SK-N-SH (cell line): ENCODE measurements around the gene DMD.

Experiments
- EP300 ChIP-seq, 2 experiments: IDR thresholded peaks; 2 replicates each; pipeline versions ENCODE4 v1.4.0 to v1.6.1; 2012; ENCODE audit warnings: borderline replicate concordance in 1 of 2, low read depth in 1 of 2, low read length in 1 of 2
- RFX5 ChIP-seq: IDR thresholded peaks from 2 replicates; pipeline ENCODE4 v1.6.1; 2012; ENCODE audit warnings: mild to moderate bottlenecking, improper control_type of control experiment, low read length
- TF ChIP-seq, protein P1 (sequence below): fragments of 200-600 bp; sonication (generic); IDR thresholded peaks from 2 replicates; pipeline ENCODE4 v1.6.1; 2017; ENCODE audit warnings: antibody characterized with exemption, mild to moderate bottlenecking, moderate library complexity
- TF ChIP-seq, protein P2 (sequence below): IDR thresholded peaks from 2 replicates; pipeline ENCODE4; 2012

- TF ChIP-seq, protein P1, sequence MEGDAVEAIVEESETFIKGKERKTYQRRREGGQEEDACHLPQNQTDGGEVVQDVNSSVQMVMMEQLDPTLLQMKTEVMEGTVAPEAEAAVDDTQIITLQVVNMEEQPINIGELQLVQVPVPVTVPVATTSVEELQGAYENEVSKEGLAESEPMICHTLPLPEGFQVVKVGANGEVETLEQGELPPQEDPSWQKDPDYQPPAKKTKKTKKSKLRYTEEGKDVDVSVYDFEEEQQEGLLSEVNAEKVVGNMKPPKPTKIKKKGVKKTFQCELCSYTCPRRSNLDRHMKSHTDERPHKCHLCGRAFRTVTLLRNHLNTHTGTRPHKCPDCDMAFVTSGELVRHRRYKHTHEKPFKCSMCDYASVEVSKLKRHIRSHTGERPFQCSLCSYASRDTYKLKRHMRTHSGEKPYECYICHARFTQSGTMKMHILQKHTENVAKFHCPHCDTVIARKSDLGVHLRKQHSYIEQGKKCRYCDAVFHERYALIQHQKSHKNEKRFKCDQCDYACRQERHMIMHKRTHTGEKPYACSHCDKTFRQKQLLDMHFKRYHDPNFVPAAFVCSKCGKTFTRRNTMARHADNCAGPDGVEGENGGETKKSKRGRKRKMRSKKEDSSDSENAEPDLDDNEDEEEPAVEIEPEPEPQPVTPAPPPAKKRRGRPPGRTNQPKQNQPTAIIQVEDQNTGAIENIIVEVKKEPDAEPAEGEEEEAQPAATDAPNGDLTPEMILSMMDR: no peak
- TF ChIP-seq, protein P2, sequence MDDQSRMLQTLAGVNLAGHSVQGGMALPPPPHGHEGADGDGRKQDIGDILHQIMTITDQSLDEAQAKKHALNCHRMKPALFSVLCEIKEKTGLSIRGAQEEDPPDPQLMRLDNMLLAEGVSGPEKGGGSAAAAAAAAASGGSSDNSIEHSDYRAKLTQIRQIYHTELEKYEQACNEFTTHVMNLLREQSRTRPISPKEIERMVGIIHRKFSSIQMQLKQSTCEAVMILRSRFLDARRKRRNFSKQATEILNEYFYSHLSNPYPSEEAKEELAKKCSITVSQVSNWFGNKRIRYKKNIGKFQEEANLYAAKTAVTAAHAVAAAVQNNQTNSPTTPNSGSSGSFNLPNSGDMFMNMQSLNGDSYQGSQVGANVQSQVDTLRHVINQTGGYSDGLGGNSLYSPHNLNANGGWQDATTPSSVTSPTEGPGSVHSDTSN: no peak
- TF ChIP-seq RFX5 (no peak), EP300 (IDR thresholded peaks at IDR 0.05; ENCODE audit: borderline replicate concordance in 1 of 2, low read depth in 1 of 2, low read length in 1 of 2) (no peak)
Measured at GRCh38 chrX:32041181-32041580, 1170.2 kb downstream of the DMD start.
